ENCODE results near the gene ZFC3H1. TPM values are rescaled to one million over a fixed set of nuclear protein-coding genes. Genes with fewer than 3 reads are reported as not detected.
A peak's percentile ranks its signal among the peaks of the same experiment; 100 is the strongest.

Gene ZFC3H1
- total RNA-seq, 1 donor from 2014 or later: 22.1 TPM

DNA sequence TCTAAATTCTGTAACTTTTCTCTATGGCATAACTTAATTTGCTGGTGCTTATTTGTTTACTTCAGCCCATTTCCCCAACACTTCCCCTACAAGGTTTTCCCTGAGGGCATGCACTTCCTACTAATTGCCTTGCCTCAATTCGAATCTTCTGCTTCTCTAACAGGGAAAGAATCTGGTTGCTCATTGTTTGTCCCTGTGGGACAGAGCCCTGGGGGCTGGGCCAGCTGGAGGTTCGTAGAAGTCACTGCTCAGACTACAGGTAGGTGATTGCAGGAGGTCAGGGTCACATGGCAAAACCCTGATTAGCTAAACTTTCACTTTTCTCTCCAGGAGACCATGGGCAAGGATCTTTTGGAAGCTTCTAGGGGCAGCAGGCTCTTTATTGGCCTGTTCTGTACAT is 72.0 kb downstream of the ZFC3H1 start:
- no peak for TF ChIP-seq CTCF (IDR thresholded peaks at IDR 0.05; ENCODE audit: insufficient read depth, low read length, severe bottlenecking)
- FAIRE-seq (no peak), DNase-seq (ENCODE audit: low read depth) (no peak)

GRCh38 chr12:71589478-71589881 is 74.2 kb downstream of the ZFC3H1 start:
- Histone ChIP-seq H3K36me3 (ENCODE audit: control insufficient read depth, insufficient read depth, low read length) (no peaks in the 10 kb centered on the region), H3K4me3 (ENCODE audit: low read depth, low read length) (no peak overlapping the region), H3K27me3 (ENCODE audit: control insufficient read depth, insufficient read depth, low read length) (no peaks in the 10 kb centered on the region)
- peak; percentile 50 for FAIRE-seq
- no peak for TF ChIP-seq CTCF (IDR thresholded peaks at IDR 0.05; ENCODE audit: insufficient read depth, low read length, severe bottlenecking)
- peak; percentile 86 for DNase-seq (ENCODE audit: low read depth)

More for the DNA sequence above, 72.0 kb downstream of the ZFC3H1 start:
- H3K27me3 ChIP-seq (ENCODE audit: control insufficient read depth, insufficient read depth, low read length): no peaks in the 10 kb centered on the region
- H3K4me3 ChIP-seq (ENCODE audit: low read depth, low read length): no peak overlapping the region
- H3K36me3 ChIP-seq (ENCODE audit: control insufficient read depth, insufficient read depth, low read length): no peaks in the 10 kb centered on the region

DNA sequence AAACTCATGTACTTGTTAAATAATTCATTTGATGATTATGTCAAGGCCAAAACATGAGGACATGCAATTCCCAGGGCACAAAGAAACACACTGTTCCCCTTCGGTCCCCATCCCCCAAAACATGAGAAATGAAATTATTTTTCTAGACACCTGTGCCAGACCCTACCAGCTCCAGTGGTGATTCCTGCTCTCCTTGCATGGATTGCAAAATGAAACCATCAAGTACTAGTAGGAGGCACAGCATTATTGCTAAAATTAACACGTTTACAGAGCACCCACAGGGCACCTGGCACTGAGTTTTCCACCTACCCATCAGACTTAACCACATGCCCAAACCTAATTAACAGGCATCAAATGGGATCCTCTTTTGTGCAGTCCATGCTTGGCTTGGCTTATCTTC is 76.6 kb downstream of the ZFC3H1 start:
- FAIRE-seq: no peak
- DNase-seq (ENCODE audit: low read depth): no peak
- Histone ChIP-seq H3K36me3 (ENCODE audit: control insufficient read depth, insufficient read depth, low read length) (no peaks in the 10 kb centered on the region), H3K27me3 (ENCODE audit: control insufficient read depth, insufficient read depth, low read length) (no peaks in the 10 kb centered on the region), H3K4me3 (ENCODE audit: low read depth, low read length) (no peak overlapping the region)
- no peak for TF ChIP-seq CTCF (IDR thresholded peaks at IDR 0.05; ENCODE audit: insufficient read depth, low read length, severe bottlenecking)

DNA sequence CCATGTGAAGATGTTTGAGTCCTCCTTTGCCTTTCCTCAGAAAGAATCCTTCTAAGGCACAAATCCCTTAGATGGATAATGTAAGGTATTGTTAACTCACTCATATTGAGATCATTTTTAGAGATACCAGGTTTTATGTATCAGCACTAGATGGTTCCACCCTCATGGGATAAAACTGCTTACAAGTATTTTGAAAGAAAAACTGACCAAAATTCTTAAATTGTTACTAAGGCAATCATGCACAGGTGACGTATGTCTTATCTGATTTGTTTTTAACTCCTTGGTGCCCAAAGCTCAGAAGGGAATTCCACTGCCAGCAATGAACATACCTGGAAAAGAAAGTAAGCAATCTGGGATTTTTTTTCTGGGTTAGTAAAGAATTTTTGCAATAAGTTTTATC is 78.4 kb downstream of the ZFC3H1 start:
- FAIRE-seq: no peak
- H3K4me3 ChIP-seq (ENCODE audit: low read depth, low read length): no peak overlapping the region
- H3K27me3 ChIP-seq (ENCODE audit: control insufficient read depth, insufficient read depth, low read length): no peaks in the 10 kb centered on the region
- DNase-seq (ENCODE audit: low read depth): no peak
- TF ChIP-seq CTCF (IDR thresholded peaks at IDR 0.05; ENCODE audit: insufficient read depth, low read length, severe bottlenecking): no peak
- no peaks in the 10 kb centered on the region for H3K36me3 ChIP-seq (ENCODE audit: control insufficient read depth, insufficient read depth, low read length)

DNA sequence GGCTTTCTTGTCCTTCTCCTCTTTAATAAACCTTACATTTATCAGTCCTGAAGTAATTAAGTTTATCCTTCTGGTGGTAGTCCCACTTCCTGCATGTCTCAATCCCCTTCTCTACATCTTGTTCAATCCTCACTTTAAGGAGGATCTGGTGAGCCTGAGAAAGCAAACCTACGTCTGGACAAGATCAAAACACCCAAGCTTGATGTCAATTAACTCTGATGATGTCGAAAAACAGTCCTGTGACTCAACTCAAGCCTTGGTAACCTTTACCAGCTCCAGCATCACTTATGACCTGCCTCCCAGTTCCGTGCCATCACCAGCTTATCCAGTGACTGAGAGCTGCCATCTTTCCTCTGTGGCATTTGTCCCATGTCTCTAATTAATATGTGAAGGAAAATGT is 79.3 kb downstream of the ZFC3H1 start:
- no peak for TF ChIP-seq CTCF (IDR thresholded peaks at IDR 0.05; ENCODE audit: insufficient read depth, low read length, severe bottlenecking)
- no peak for FAIRE-seq
- H3K36me3 ChIP-seq (ENCODE audit: control insufficient read depth, insufficient read depth, low read length): no peaks in the 10 kb centered on the region
- H3K4me3 ChIP-seq (ENCODE audit: low read depth, low read length): no peak overlapping the region
- DNase-seq (ENCODE audit: low read depth): no peak
- H3K27me3 ChIP-seq (ENCODE audit: control insufficient read depth, insufficient read depth, low read length): no peaks in the 10 kb centered on the region

GRCh38 chr12:71582925-71583324 is 80.7 kb downstream of the ZFC3H1 start:
- H3K4me3 ChIP-seq (ENCODE audit: low read depth, low read length): no peak overlapping the region
- no peak for FAIRE-seq
- DNase-seq (ENCODE audit: low read depth): no peak
- H3K27me3 ChIP-seq (ENCODE audit: control insufficient read depth, insufficient read depth, low read length): no peaks in the 10 kb centered on the region
- TF ChIP-seq CTCF (IDR thresholded peaks at IDR 0.05; ENCODE audit: insufficient read depth, low read length, severe bottlenecking): no peak
- no peaks in the 10 kb centered on the region for H3K36me3 ChIP-seq (ENCODE audit: control insufficient read depth, insufficient read depth, low read length)
